GM19025 (cell line): ENCODE results near the gene FAAP20.
"Not testable (repeated sequence)": the region's sequence is repeated elsewhere in the genome, so short reads cannot be mapped to it uniquely, and the experiment has no call there.

Experiments used
- ATAC-seq: cut with Tn5 transposase; IDR thresholded peaks from one replicate; pipeline ENCODE4 v1.9.1; 2021; ENCODE audit warnings: mild to moderate bottlenecking, low read depth, moderate library complexity; ENCODE audit not compliant: unreplicated experiment

The FAAP20 gene

GRCh38 chr1:2165646-2166045 lies 28.9 kb downstream of the FAAP20 start:
- ATAC-seq = no peak

GRCh38 chr1:2163205-2163604 lies 31.4 kb downstream of the FAAP20 start:
- ATAC-seq = no peak

GRCh38 chr1:2160451-2161300 lies 33.9 kb downstream of the FAAP20 start:
- ATAC-seq = no peak

GRCh38 chr1:2159124-2159523 lies 35.4 kb downstream of the FAAP20 start:
- no peak for ATAC-seq

GRCh38 chr1:2158272-2158671 lies 36.3 kb downstream of the FAAP20 start:
- no peak for ATAC-seq

GRCh38 chr1:2157856-2158255 lies 36.7 kb downstream of the FAAP20 start:
- no peak for ATAC-seq

- no peak for ATAC-seq
Measured at GRCh38 chr1:2156866-2157265, 37.7 kb downstream of the FAAP20 start.

- ATAC-seq = no peak
Measured at GRCh38 chr1:2155788-2156187, 38.8 kb downstream of the FAAP20 start.

- ATAC-seq = no peak
Measured at GRCh38 chr1:2155147-2155598, 39.4 kb downstream of the FAAP20 start.

- ATAC-seq = no peak
Measured at GRCh38 chr1:2154022-2154421, 40.5 kb downstream of the FAAP20 start.

GRCh38 chr1:2152954-2153353 lies 41.6 kb downstream of the FAAP20 start:
- ATAC-seq = no peak

GRCh38 chr1:2151911-2152310 lies 42.7 kb downstream of the FAAP20 start:
- no peak for ATAC-seq

GRCh38 chr1:2151252-2151651 lies 43.3 kb downstream of the FAAP20 start:
- no peak for ATAC-seq

- no peak for ATAC-seq
Measured at GRCh38 chr1:2150801-2151200, 43.8 kb downstream of the FAAP20 start.

- no peak for ATAC-seq
Measured at GRCh38 chr1:2148691-2149090, 45.9 kb downstream of the FAAP20 start.

GRCh38 chr1:2147869-2148268 lies 46.7 kb downstream of the FAAP20 start:
- ATAC-seq = not testable (repeated sequence)

- no peak for ATAC-seq
Measured at GRCh38 chr1:2146836-2147517, 47.6 kb downstream of the FAAP20 start.

- no peak for ATAC-seq
Measured at GRCh38 chr1:2145946-2146835, 48.4 kb downstream of the FAAP20 start.

GRCh38 chr1:2144501-2145090 lies 50.0 kb downstream of the FAAP20 start:
- no peak for ATAC-seq

GRCh38 chr1:2143814-2144500 lies 50.6 kb downstream of the FAAP20 start:
- ATAC-seq = no peak
